OCI-LY7 (cell line): Measurements from ENCODE around the gene EPHA6. TPM values are rescaled to one million over a fixed set of nuclear protein-coding genes. Genes with fewer than 3 reads are reported as not detected.

Experiments used
- BruUV-seq: library from RNA; stranded (reverse); fragments of 400-500 nt; replicated peaks from 2 replicates; lab custom pipeline; 2021; lab: Mats Ljungman, UMichigan
- CTCF ChIA-PET: fragments of 300-600 bp; sonication (Branson Sonifier 250); formaldehyde crosslinking; loops from one replicate; lab custom pipeline; 2022; ENCODE audit warnings: antibody characterized with exemption; ENCODE audit not compliant: unreplicated experiment; lab: Charles Lee
- POLR2A ChIA-PET: fragments of 300-600 bp; sonication (Branson Sonifier 250); formaldehyde crosslinking; loops from one replicate; lab custom pipeline; 2022; ENCODE audit warnings: antibody characterized with exemption; lab: Charles Lee
- DNase-seq: peaks from one replicate; pipeline ENCODE4 v3.0.0-alpha.2; 2015; ENCODE audit warnings: low spot score
- H2AFZ ChIP-seq: fragments of 200-600 bp; sonication (generic), shearing (Covaris generic); 2 replicates; pipeline ENCODE4 v1.6.1; 2014; ENCODE audit warnings: mild to moderate bottlenecking, antibody characterized with exemption, low read length, moderate library complexity
- H3K27ac ChIP-seq: fragments of 200-600 bp; sonication (generic); 2 replicates; pipeline ENCODE4 v1.5.1; 2014; ENCODE audit warnings: mixed run types, low read depth, mild to moderate bottlenecking, moderate library complexity, low read length, inconsistent platforms; ENCODE audit not compliant: poor library complexity, severe bottlenecking
- H3K36me3 ChIP-seq: fragments of 200-600 bp; sonication (generic); 2 replicates; pipeline ENCODE4 v1.6.1; 2014; ENCODE audit warnings: mild to moderate bottlenecking, antibody characterized with exemption, low read length, moderate library complexity, mixed read lengths; ENCODE audit not compliant: insufficient read depth
- H3K4me1 ChIP-seq: fragments of 200-600 bp; sonication (generic); 2 replicates; pipeline ENCODE4 v1.5.1; 2014; ENCODE audit warnings: mild to moderate bottlenecking, low read length; ENCODE audit not compliant: insufficient read depth, poor library complexity, severe bottlenecking
- H3K4me2 ChIP-seq: fragments of 200-600 bp; sonication (generic); 2 replicates; pipeline ENCODE4 v1.6.1; 2014; ENCODE audit warnings: mild to moderate bottlenecking, low read length
- H3K4me3 ChIP-seq: fragments of 200-600 bp; sonication (generic); 2 replicates; pipeline ENCODE4 v1.5.1; 2014; ENCODE audit warnings: mild to moderate bottlenecking, low read depth, low read length; ENCODE audit not compliant: poor library complexity, severe bottlenecking
- H3K79me2 ChIP-seq: fragments of 200-600 bp; sonication (generic); 2 replicates; pipeline ENCODE4 v1.6.1; 2016; ENCODE audit warnings: low read depth, mild to moderate bottlenecking, low read length, moderate library complexity, mixed read lengths; ENCODE audit not compliant: insufficient read depth
- H3K9me2 ChIP-seq: fragments of 200-600 bp; sonication (generic); 2 replicates; pipeline ENCODE4 v1.6.1; 2016; ENCODE audit warnings: mild to moderate bottlenecking, low read length, mixed read lengths; ENCODE audit not compliant: insufficient read depth
- H3K9me3 ChIP-seq: fragments of 200-600 bp; sonication (generic); 2 replicates; pipeline ENCODE4 v1.6.1; 2014; ENCODE audit warnings: mild to moderate bottlenecking, mixed run types, low read length, mixed read lengths
- H4K20me1 ChIP-seq: fragments of 200-600 bp; sonication (generic); 2 replicates; pipeline ENCODE4 v1.6.1; 2014; ENCODE audit warnings: mild to moderate bottlenecking, antibody characterized with exemption, low read length, moderate library complexity, mixed read lengths; ENCODE audit not compliant: insufficient read depth
- CTCF ChIP-seq: fragments of 200-600 bp; sonication (generic); conservative IDR thresholded peaks from 2 replicates; pipeline ENCODE4 v1.5.1; 2014; ENCODE audit warnings: mild to moderate bottlenecking, antibody characterized with exemption, low read length, moderate library complexity, mixed read lengths
- EZH2phosphoT487 ChIP-seq: fragments of 200-600 bp; sonication (generic); IDR thresholded peaks from 2 replicates; pipeline ENCODE4 v1.6.1; 2018; ENCODE audit warnings: low read depth, borderline replicate concordance, mild to moderate bottlenecking, mixed run types, antibody characterized with exemption, low read length, moderate library complexity, mixed read lengths
- intact Hi-C: fragments of 100-400 bp; cut with micrococcal nuclease; formaldehyde crosslinking; loops from one replicate; pipeline ENCODE4 v1.10.0; 2022; ENCODE audit not compliant: unreplicated experiment
- total RNA-seq, 2 experiments: library from RNA; depleted of rRNA in 1 of 2; stranded (reverse); fragments of >200 nt in 1 of 2; shearing (Covaris generic) in 1 of 2; gene quantifications; 2 replicates each; pipeline ENCODE4 v1.2.3, GENCODE V29; 2014 to 2022

The EPHA6 gene
- total RNA-seq, 2 experiments from 2014 or later, result not detected

DNA sequence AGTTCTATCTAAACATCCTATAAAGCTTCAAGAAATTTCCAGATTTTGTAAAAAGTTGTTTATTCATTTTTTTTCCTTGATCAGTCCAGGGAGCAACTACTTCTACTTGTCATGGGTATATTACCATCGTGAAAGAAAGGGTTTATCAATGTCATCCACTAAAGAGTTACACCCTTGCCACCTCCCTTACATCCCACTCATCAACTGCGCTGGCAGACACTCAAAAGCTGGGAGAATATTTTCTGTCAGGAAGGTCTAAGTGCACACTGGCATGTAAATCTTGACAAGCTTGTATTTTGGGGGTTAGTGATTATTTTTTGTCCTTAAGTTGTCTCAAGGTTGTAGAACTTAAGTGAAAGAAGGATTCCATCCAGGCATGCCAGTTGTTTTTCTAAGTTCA lies 761.8 kb downstream of the EPHA6 start:
- H3K4me3 ChIP-seq, result no peak overlapping the region

DNA sequence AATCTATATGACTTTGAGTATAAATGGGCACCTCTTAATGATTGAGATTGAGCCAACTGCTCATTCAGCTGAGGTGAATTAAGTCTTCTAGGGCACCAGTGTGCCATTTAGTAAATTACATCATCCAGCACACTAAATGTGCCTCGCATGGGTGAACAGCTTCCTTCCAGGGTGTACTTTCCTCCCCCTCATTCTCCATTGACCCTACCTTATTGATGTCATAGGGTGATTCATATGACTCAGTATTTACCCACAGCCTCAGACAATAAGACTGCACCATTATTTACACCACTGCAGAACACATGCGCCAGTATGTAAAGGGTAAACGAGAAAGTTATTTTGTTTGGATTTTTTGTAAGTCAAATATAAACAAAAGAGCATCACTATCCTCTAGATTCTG lies 765.0 kb downstream of the EPHA6 start:
- TF ChIP-seq EZH2phosphoT487 (no peak), CTCF (no peak)
- no TSS peak for BruUV-seq
- Histone ChIP-seq H2AFZ (no peak overlapping the region), H3K9me2 (no peaks in the 10 kb centered on the region), H4K20me1 (no peaks in the 10 kb centered on the region), H3K79me2 (no peaks in the 10 kb centered on the region), H3K4me3 (no peak overlapping the region), H3K36me3 (no peaks in the 10 kb centered on the region), H3K4me2 (no peak overlapping the region), H3K9me3 (no peaks in the 10 kb centered on the region), H3K27ac (no peak overlapping the region), H3K4me1 (no peaks in the 10 kb centered on the region)
- DNase-seq, result no peak
- CTCF ChIA-PET, result no interaction called here
- POLR2A ChIA-PET, result no interaction called here
- intact Hi-C loops, result no loop called here

More for the DNA sequence above, 761.8 kb downstream of the EPHA6 start:
- no peaks in the 10 kb centered on the region for H3K9me3 ChIP-seq
- ChIA-PET POLR2A (no interaction called here), CTCF (no interaction called here)
- H3K4me1 ChIP-seq, result no peaks in the 10 kb centered on the region
- no peak overlapping the region for H2AFZ ChIP-seq
- TF ChIP-seq CTCF (no peak), EZH2phosphoT487 (no peak)
- no peaks in the 10 kb centered on the region for H3K9me2 ChIP-seq
- DNase-seq, result no peak
- intact Hi-C loops, result no loop called here
- no peak overlapping the region for H3K4me2 ChIP-seq
- no TSS peak for BruUV-seq
- no peaks in the 10 kb centered on the region for H4K20me1 ChIP-seq
- H3K36me3 ChIP-seq, result no peaks in the 10 kb centered on the region
- H3K27ac ChIP-seq, result no peak overlapping the region
- no peaks in the 10 kb centered on the region for H3K79me2 ChIP-seq

GRCh38 chr3:97610626-97611025 lies 796.2 kb downstream of the EPHA6 start:
- no peak overlapping the region for H3K27ac ChIP-seq
- no TSS peak for BruUV-seq
- no peaks in the 10 kb centered on the region for H3K36me3 ChIP-seq
- ChIA-PET CTCF (no interaction called here), POLR2A (interaction anchor here (0.6 kb wide), 1 partner anchor 1346 kb away, joined by 3 read pairs; no protein-coding TSS in a partner anchor)
- TF ChIP-seq CTCF, result no peak
- TF ChIP-seq EZH2phosphoT487, result no peak
- no peak for DNase-seq
- H3K4me1 ChIP-seq, result no peaks in the 10 kb centered on the region
- no peaks in the 10 kb centered on the region for H4K20me1 ChIP-seq
- H2AFZ ChIP-seq, result no peak overlapping the region
- no peaks in the 10 kb centered on the region for H3K9me2 ChIP-seq
- H3K9me3 ChIP-seq, result no peaks in the 10 kb centered on the region
- H3K4me3 ChIP-seq, result no peak overlapping the region
- intact Hi-C loops, result no loop called here
- no peak overlapping the region for H3K4me2 ChIP-seq
- no peaks in the 10 kb centered on the region for H3K79me2 ChIP-seq
